Measurements from ENCODE around the gene LZTS2. TPM values are rescaled to one million over a fixed set of nuclear protein-coding genes. Genes with fewer than 3 reads are reported as not detected.

Gene LZTS2
- total RNA-seq, 1 donor = 8.1 TPM

DNA sequence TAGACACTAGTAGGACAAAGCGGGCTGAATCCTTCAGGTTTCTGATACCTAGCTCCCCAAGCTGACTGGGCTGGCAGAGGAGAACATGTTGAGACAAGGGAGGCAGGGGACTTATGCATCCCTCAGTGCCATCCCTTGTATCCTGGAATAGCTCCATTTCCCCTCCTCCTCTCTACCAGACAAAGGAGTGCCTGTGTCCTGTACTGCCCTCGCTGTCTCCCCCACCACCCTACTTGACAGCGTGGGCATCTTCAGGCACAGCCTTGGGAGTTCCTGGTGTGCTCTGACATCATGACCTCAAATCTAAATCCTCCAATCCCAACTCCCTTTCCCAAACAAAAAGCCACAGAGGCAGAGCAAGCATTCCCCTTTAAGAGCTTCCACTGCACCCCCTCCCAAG is 40.5 kb downstream of the LZTS2 start:
- no peak overlapping the region for H3K4me3 ChIP-seq (ENCODE audit: low read length)
- peaks cover 3% of the 10 kb centered on the region for H3K27me3 ChIP-seq (ENCODE audit: insufficient read depth, low read length)
- peaks cover 24% of the 10 kb centered on the region for H3K4me1 ChIP-seq (ENCODE audit: insufficient read depth, low read length)
- no peaks in the 10 kb centered on the region for H3K9me3 ChIP-seq (ENCODE audit: low read depth, low read length)

DNA sequence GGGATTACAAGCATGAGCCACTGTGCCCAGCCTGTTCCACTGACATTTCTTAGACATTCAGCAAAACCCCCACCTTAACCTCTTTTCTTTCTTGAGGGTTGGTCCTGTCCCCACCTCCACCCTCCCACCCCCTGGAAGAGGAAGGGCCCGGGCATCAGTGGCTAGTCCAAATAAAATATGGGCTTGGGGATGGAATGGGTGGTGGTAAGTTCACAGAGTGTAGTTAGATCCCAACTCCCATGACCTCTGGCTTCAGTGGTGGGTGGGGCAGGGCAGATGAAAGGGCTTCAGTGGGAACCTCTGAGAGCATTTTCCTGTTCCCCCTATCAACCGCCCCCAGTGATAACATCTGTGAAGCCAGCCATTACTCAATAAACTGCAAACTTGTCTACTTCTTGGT is 41.2 kb downstream of the LZTS2 start:
- Histone ChIP-seq H3K4me3 (ENCODE audit: low read length) (no peak overlapping the region), H3K4me1 (ENCODE audit: insufficient read depth, low read length) (peaks cover 24% of the 10 kb centered on the region), H3K9me3 (ENCODE audit: low read depth, low read length) (no peaks in the 10 kb centered on the region), H3K27me3 (ENCODE audit: insufficient read depth, low read length) (peaks cover 6% of the 10 kb centered on the region)

GRCh38 chr10:101041252-101041761 is 41.7 kb downstream of the LZTS2 start:
- Histone ChIP-seq H3K27me3 (ENCODE audit: insufficient read depth, low read length) (peaks cover 6% of the 10 kb centered on the region), H3K9me3 (ENCODE audit: low read depth, low read length) (no peaks in the 10 kb centered on the region), H3K4me3 (ENCODE audit: low read length) (no peak overlapping the region), H3K4me1 (ENCODE audit: insufficient read depth, low read length) (peaks cover 24% of the 10 kb centered on the region)

DNA sequence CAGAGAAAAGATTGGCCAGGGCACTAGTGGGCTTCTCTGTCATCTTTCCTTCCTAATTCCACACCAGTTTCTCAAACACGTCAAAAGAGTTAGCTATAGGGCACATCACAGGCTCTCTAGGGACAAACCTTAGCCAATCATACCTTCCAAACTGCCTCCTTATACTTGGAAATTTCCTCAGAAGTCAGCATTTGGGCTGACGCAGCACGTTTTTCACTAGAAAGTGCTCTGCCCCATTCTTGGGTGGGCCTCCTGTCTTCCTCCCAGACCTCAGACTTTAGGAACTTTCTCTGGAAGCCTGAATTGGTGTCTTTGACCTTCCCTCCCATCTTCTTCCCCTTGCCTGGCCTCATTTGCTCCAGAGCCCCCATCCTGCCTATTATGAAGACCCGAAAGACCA is 42.5 kb downstream of the LZTS2 start:
- H3K4me3 ChIP-seq (ENCODE audit: low read length) = peak overlapping the region; percentile 70
- peaks cover 14% of the 10 kb centered on the region for H3K27me3 ChIP-seq (ENCODE audit: insufficient read depth, low read length)
- no peaks in the 10 kb centered on the region for H3K9me3 ChIP-seq (ENCODE audit: low read depth, low read length)
- H3K4me1 ChIP-seq (ENCODE audit: insufficient read depth, low read length) = peaks cover 24% of the 10 kb centered on the region

- peaks cover 24% of the 10 kb centered on the region for H3K4me1 ChIP-seq (ENCODE audit: insufficient read depth, low read length)
- H3K27me3 ChIP-seq (ENCODE audit: insufficient read depth, low read length) = peaks cover 21% of the 10 kb centered on the region
- peak overlapping the region; percentile 70 for H3K4me3 ChIP-seq (ENCODE audit: low read length)
Observed at GRCh38 chr10:101042667-101043362, 43.2 kb downstream of the LZTS2 start.

GRCh38 chr10:101043363-101043707 is 43.7 kb downstream of the LZTS2 start:
- peaks cover 24% of the 10 kb centered on the region for H3K4me1 ChIP-seq (ENCODE audit: insufficient read depth, low read length)
- H3K9me3 ChIP-seq (ENCODE audit: low read depth, low read length) = no peaks in the 10 kb centered on the region
- H3K27me3 ChIP-seq (ENCODE audit: insufficient read depth, low read length) = peaks cover 27% of the 10 kb centered on the region
- H3K4me3 ChIP-seq (ENCODE audit: low read length) = peak overlapping the region; percentile 70

More at GRCh38 chr10:101042667-101043362, 43.2 kb downstream of the LZTS2 start:
- no peaks in the 10 kb centered on the region for H3K9me3 ChIP-seq (ENCODE audit: low read depth, low read length)

GRCh38 chr10:101044117-101044516 is 44.5 kb downstream of the LZTS2 start:
- H3K4me1 ChIP-seq (ENCODE audit: insufficient read depth, low read length) = peaks cover 24% of the 10 kb centered on the region
- H3K9me3 ChIP-seq (ENCODE audit: low read depth, low read length) = no peaks in the 10 kb centered on the region
- no peak overlapping the region for H3K4me3 ChIP-seq (ENCODE audit: low read length)
- peaks cover 34% of the 10 kb centered on the region for H3K27me3 ChIP-seq (ENCODE audit: insufficient read depth, low read length)

DNA sequence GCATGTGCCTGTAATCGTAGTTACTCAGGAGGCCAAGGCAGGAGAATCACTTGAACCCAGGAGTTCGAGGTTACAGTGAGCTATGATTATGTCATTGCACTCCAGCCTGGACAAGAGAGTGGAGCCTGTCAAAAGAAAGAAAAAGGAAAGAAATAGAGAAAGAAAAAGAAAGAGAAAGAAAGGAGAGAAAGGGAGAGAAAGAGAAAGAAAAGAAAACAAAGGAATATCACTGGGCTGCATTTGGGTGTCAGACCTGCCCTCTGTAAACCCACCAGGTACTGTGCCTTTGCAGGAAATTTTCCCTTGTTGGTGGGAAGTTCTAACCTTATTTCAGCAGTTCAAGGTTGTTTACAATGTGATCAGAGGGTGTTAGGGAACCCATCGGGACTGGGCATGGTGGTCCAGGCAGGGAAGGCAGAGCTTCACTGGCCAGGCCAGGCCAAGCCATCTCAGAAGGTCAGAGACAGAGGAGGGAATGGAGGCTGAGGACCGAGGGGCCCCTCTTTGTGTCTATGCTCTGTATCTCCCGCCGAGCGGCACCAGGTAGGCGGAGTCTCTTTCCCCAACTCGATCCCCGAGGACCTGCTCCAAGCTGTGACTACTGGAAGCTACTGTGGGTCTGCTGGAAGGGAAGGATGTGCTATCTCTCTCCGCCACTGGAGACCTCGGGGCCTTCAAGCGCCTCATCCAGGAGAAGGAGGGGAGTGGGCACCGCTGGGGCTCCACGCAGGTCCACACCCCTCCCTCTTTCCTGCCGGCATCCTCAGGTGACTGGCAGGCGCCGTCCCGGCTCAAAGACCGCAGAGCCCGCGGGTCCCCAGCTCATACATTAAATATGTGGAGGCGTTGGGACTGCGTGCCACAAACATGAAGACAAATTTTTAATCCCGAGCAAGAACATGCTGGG is 47.0 kb downstream of the LZTS2 start:
- Histone ChIP-seq H3K9me3 (ENCODE audit: low read depth, low read length) (no peaks in the 10 kb centered on the region), H3K27me3 (ENCODE audit: insufficient read depth, low read length) (peaks cover 52% of the 10 kb centered on the region), H3K4me3 (ENCODE audit: low read length) (no peak overlapping the region), H3K4me1 (ENCODE audit: insufficient read depth, low read length) (peaks cover 24% of the 10 kb centered on the region)

- H3K4me1 ChIP-seq (ENCODE audit: insufficient read depth, low read length) = peaks cover 19% of the 10 kb centered on the region
- no peaks in the 10 kb centered on the region for H3K9me3 ChIP-seq (ENCODE audit: low read depth, low read length)
- H3K4me3 ChIP-seq (ENCODE audit: low read length) = no peak overlapping the region
- H3K27me3 ChIP-seq (ENCODE audit: insufficient read depth, low read length) = peaks cover 52% of the 10 kb centered on the region
Observed at GRCh38 chr10:101047268-101047667, 47.7 kb downstream of the LZTS2 start.

DNA sequence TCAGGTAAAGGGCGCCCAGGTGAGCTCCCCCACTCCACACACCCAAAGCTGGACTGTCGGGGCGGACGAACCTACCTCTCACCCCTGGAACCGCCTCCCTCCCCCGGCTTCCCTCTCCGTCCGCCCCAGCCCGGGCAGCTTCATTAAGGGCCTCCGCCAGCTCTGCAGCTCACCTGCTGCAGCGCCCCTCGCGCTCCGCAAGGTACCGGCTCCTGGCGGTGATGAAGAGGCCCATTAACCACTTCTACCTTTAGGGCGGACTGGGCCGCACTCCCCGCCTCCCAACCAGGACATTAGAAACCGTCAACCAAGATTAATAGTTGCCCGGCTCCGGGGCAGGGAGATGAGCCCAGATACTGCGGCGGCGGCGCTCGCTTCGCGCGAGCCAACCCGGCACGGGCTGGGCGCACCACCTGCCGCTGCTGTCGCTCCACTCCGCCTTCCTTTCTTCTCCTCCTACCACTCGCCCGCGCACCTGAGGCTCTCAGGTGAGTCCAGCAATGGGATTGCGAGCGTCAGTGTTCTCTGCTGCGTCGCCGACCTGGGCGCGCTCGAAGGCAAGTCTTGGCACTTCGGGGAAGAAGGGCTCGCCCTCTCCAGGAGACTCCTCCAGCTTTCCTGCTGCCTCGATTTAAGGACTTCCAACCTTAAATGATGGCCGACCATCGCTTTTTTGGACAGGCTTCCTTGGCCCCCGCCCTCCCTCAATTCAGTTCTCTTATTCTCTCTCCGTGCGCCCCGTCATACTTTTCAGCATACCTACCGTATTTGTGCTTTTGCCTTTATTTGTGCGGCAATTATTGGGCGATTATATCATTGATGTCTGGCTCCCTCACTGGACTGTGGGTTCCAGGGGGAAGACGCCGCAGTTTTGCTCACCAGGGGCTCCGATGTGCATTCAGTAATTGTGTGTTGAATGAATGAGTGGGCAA is 48.6 kb downstream of the LZTS2 start:
- Histone ChIP-seq H3K4me1 (ENCODE audit: insufficient read depth, low read length) (peaks cover 11% of the 10 kb centered on the region), H3K4me3 (ENCODE audit: low read length) (no peak overlapping the region), H3K27me3 (ENCODE audit: insufficient read depth, low read length) (peaks cover 52% of the 10 kb centered on the region), H3K9me3 (ENCODE audit: low read depth, low read length) (no peaks in the 10 kb centered on the region)

DNA sequence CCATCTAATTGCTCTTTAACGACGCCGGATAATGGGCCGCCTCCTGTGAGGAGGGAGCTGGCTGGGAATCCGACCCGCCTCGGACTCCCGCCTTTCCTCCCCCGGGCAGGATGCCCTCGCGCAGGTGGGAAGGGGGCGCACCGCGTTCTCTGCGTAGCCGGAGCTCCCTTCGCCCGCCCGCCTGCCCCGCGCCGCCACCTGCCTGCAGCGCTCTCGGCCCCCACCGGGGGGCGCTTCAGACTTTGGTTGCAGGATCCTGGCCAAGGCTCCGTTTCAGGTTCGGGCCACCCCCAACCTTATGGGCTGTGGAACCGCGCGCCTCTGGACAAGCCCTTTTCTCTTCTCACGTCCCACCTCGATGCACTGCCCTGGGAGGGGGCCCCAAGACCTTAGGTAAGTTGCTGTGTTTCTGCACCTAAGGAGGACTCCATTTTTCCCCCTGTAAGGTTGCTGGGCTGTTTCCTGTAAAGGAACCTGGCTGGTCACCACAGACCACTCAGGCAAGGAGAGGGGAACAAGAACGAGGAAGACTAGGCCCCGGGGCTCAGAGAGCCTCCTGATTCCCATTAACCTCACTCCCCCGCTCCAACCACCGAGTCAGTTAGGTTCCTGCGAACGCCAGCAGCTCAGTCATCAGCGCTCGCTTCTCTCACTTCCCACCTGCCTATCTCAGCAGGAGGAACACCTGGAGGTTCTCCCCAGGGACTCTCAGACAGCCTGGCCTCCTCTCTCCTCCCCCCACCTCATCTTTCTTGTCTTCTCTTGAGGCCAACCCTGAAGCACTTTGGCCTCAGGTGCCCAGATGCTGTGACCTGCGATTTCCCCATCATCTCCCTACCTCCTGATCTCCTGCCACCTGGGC is 50.8 kb downstream of the LZTS2 start:
- Histone ChIP-seq H3K4me3 (ENCODE audit: low read length) (no peak overlapping the region), H3K27me3 (ENCODE audit: insufficient read depth, low read length) (peaks cover 46% of the 10 kb centered on the region), H3K4me1 (ENCODE audit: insufficient read depth, low read length) (peaks cover 8% of the 10 kb centered on the region), H3K9me3 (ENCODE audit: low read depth, low read length) (no peaks in the 10 kb centered on the region)

- Histone ChIP-seq H3K4me3 (ENCODE audit: low read length) (no peak overlapping the region), H3K27me3 (ENCODE audit: insufficient read depth, low read length) (peaks cover 36% of the 10 kb centered on the region), H3K4me1 (ENCODE audit: insufficient read depth, low read length) (peaks cover 8% of the 10 kb centered on the region), H3K9me3 (ENCODE audit: low read depth, low read length) (no peaks in the 10 kb centered on the region)
Observed at GRCh38 chr10:101052285-101052684, 52.7 kb downstream of the LZTS2 start.

- no peak overlapping the region for H3K4me3 ChIP-seq (ENCODE audit: low read length)
- peaks cover 24% of the 10 kb centered on the region for H3K27me3 ChIP-seq (ENCODE audit: insufficient read depth, low read length)
- H3K4me1 ChIP-seq (ENCODE audit: insufficient read depth, low read length) = peaks cover 8% of the 10 kb centered on the region
- H3K9me3 ChIP-seq (ENCODE audit: low read depth, low read length) = no peaks in the 10 kb centered on the region
Observed at GRCh38 chr10:101053516-101053915, 53.9 kb downstream of the LZTS2 start.

GRCh38 chr10:101054351-101054750 is 54.7 kb downstream of the LZTS2 start:
- H3K27me3 ChIP-seq (ENCODE audit: insufficient read depth, low read length) = peaks cover 15% of the 10 kb centered on the region
- H3K9me3 ChIP-seq (ENCODE audit: low read depth, low read length) = no peaks in the 10 kb centered on the region
- peaks cover 10% of the 10 kb centered on the region for H3K4me1 ChIP-seq (ENCODE audit: insufficient read depth, low read length)
- H3K4me3 ChIP-seq (ENCODE audit: low read length) = no peak overlapping the region

All from mononuclear cell (primary cell).